HG03457 (cell line): Measurements from ENCODE around the gene AGBL2.
A peak's percentile ranks its signal among the peaks of the same experiment; 100 is the strongest.
"Not testable (repeated sequence)": the region's sequence is repeated elsewhere in the genome, so short reads cannot be mapped to it uniquely, and the experiment has no call there.

ENCODE experiments used
- ATAC-seq: cut with Tn5 transposase; IDR thresholded peaks from one replicate; pipeline ENCODE4 v1.9.1; 2021; ENCODE audit warnings: moderate number of reproducible peaks; ENCODE audit not compliant: unreplicated experiment

AGBL2 gene

DNA sequence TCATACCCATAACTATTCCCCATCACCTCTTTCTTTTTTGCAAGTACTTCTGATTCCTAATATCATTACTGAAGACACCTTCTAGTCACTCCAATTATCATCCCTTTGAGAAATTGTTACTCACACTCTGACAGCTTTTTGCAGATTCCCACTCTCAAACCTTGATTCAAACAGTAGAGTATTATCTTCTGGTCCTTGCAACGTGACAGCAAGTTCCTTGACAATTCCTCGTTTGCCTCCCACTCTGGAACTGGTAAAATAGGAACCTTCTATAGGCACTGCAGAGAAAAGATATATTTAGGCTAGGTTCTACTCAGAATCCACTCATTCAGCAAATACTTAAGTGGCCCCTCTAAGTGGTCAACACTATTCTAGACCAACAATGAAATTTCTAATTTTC lies 23.2 kb downstream of the AGBL2 start:
- ATAC-seq, result no peak

GRCh38 chr11:47689480-47689879 lies 25.7 kb downstream of the AGBL2 start:
- ATAC-seq, result no peak

DNA sequence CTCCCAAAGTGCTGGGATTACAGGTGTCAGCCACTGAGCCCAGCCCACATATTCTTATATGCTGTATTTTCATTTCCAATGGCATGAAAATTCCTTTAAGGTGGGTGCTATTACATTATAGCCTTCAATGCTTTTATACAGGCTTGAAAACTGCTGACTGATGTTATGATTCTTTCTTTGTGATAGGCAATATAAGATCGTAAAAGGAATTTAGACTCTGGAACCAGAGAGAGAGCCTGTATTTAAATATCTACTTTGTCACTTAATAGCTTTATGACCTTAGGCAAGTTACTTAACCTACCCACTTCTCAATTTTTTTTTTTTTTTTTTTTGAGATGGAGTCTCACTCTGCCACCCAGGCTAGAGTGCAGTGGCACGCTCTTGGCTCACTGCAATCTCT lies 26.2 kb downstream of the AGBL2 start:
- ATAC-seq, result no peak

DNA sequence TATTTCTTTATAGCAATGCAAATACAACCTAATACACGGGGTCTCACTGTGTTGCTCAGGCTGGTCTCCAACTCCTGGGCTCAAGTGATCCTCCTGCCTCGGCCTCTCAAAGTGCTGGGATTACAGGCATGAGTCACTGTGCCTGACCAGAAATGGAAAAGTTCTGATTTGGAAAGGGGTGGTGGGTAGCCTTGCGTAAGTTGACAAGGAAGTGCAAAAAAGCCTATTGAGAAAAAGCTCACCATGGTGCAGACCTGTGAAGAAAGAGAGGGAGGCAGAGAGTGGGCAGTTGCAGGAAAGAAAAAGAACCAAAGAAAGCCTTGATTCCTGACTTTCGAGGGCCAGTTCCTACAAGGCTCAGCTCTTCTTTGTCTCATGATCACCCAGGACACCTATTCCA lies 27.1 kb downstream of the AGBL2 start:
- ATAC-seq, result no peak

DNA sequence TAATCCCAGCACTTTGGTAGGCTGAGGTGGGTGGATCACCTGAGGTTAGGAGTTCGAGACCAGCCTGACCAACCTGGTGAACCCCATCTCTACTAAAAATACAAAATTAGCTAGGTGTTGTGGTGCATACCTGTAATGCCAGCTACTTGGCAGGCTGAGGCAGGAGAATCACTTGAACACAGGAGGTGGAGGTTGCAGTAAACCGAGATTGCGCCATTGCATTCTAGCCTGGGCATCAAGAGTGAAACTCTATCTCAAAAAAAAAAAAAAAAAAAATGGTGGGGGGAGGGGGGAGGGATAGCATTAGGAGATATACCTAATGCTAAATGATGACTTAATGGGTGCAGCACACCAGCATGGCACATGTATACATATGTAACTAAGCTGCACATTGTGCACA lies 28.5 kb downstream of the AGBL2 start:
- ATAC-seq, result not testable (repeated sequence)

- ATAC-seq, result no peak
Measured at GRCh38 chr11:47686151-47686550, 29.0 kb downstream of the AGBL2 start.

DNA sequence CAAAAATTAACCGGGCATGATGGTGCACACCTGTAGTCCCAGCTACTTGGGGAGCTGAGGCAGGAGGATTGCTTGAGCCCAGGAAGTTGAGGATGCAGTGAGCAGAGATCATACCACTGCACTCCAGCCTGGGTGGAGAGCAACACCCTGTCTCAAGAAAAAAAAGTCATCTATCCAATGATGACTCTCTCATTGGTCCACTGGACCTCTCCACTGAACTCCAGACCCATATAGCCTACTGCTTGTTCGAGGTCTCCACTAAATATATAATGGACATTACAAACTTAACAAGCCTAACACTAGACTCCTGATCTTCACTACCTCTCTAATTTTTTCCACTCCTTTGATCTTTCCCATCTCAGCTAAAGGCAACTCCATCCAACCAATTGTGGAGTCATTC lies 39.3 kb downstream of the AGBL2 start:
- ATAC-seq, result no peak

DNA sequence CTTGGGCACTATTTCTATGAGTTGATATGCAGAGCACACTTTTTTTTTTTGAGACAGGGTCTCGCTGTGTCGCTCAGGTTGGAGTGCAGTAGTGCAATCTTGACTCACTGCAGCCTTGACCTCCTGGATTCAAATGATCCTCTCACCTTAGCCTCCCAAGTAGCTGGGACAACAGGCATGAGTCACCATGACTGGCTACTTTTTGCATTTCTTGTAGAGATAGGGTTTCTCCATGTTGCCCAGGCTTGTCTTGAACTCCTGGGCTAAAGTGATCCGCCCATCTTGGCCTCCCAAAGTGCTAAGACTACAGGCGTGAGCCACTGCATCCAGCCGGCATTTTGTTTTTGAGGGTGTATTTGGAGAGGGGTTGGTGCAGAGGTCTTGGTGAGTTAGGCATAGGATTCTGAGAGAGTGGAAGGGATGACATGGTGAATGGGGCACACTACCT lies 42.9 kb downstream of the AGBL2 start:
- no peak for ATAC-seq

DNA sequence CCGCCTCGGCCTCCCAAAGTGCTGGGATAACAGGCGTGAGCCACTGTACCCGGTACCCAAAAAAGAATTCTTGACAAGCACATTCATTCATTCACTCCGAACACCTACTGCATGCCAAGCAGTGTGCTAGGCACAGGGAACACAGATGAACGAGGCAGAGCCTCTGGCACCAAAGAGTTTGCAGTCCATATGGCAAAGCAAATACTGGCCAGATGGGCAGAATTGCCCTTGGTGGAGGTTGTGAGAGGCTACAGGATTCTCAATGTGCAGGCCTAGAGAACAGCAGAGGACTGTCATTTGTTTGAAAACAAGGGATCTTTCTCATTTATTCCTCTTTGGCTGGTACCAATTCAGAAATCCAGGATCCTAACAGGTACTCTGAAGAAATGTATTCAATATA lies 45.3 kb downstream of the AGBL2 start:
- ATAC-seq, result no peak

- no peak for ATAC-seq
Measured at GRCh38 chr11:47668665-47669064, 46.5 kb downstream of the AGBL2 start.

DNA sequence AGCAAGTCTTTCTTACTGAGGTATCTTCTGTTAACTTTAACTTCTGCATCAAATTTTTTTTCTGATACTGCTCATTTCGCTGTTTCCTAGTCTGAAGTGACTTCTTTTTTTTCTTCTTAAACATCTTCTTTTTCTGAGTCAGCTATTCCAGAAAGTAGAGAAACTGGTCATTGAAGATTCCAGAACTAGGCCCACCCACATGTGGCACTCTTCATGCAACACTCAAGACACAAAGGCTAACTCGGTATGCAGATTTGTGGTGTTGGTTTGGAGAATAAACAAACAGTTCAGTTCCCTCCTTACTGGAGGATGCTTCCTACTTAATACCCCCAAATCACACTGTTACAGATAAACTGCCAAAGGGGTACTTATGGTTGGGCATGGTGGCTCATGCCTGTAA lies 47.6 kb downstream of the AGBL2 start:
- ATAC-seq, result no peak

GRCh38 chr11:47667135-47667534 lies 48.0 kb downstream of the AGBL2 start:
- ATAC-seq, result no peak

DNA sequence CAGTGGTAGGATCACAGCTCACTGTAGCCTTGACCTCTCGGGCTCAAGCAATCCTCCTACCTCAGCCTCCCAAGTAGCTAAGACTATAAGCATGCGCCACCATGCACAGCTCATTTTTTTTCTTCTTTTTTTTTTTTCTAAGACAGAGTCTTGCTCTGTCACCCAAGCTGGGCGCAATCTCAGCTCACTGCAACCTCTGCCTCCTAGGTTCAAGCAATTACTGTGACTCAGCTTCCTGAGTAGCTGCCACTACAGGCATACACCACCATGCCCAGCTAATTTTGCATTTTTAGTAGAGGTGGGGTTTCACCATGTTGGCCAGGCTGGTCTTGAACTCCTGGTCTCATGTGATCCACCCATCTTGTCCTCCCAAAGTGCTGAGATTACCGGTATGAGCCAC lies 50.2 kb downstream of the AGBL2 start:
- ATAC-seq, result not testable (repeated sequence)

DNA sequence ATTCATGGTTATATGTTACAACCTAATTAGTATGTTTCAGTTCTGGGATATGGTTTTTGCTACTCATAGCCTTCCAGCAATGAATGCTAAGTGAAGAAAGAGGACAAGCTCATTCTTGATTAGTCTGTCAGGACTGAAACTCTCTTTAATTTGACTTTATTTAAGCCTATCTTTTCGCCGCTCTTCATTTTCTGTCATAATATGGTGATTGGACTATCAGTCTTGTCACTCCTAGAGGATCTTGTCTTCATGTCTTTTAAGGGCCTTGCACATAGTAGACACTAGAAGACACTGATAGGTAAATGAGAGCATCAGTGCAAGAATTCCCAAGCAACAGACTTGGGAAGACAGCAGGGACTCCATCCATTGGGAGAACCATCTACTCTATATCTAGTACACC lies 53.9 kb downstream of the AGBL2 start:
- ATAC-seq, result no peak

GRCh38 chr11:47659276-47659675 lies 55.9 kb downstream of the AGBL2 start:
- no peak for ATAC-seq

DNA sequence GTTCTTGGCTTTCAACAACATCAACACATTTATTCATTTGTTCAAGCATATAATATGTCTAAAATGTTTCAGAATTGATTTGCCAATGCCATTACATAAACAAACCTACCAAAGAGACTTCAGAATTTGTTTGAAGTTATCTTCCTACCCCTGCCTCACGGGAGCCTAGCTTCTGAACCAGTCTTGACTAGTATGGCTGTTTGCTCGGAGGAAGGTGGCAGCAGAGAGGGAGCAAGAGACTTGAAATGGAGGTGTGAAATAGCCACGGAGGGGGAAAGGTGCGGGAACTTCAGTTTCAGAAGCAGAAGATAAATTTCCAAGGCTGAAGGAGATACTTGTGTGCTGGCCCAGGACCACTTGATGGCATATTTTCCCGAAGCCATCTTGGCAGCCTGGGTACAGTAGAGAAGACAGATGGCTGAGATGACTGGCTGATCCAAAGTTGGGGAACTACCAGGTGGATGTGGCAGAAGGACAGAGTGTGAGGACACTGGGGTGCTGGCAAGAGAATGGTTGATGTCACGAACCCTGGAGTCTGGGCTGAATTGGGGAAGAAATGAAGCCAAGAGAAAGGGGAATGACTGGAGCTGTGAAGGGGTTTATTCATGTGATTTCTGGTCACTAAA lies 58.8 kb downstream of the AGBL2 start:
- no peak for ATAC-seq

DNA sequence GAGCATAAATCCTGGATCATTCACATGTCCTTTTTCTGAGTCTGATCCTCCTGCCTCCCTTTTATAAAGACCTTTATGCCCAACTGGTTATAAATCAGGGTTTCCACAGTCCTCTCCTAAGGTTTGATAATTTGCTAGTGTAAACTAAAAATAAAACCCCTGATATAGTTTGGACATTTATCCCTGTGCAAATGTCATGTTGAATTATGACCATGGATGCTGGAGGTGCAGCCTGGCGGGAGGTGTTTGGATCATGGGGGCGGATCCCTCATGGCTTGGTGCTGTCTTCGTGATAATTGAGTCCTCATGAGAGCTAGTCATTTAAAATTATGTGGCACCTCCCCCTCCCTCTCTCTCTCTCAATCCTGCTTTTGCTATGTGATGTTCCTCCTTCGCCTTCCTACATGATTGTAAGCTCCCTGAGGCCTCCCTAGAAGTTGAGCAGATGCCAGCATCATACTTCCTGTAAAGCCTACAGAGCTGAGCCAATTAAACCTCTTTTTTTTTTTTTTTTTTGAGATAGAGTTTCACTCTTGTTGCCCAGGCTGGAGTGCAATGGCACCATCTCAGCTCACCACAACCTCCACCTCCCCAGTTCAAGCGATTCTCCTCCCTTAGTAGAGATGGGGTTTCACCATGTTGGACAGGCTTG lies 63.2 kb downstream of the AGBL2 start:
- ATAC-seq, result no peak

DNA sequence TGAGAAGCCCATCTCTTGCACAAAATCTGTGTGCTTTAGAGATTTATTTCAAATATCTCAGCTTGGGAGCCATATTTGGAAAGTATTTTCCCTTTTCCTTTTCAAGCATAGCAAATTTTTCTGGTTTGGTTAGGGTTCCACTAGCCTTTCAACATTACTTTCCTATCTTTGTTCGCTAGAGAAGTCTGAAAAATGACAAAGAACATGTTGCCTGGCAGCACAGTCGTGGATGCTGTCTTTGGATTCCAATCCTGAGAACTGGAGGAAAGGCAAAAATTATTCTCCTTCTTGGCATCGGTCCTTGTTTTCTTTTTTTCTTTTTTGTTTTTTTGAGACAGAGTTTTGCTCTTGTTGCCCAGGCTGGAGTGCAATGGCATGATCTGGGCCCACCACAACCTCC lies 65.9 kb downstream of the AGBL2 start:
- ATAC-seq, result no peak

- ATAC-seq, result no peak
Measured at GRCh38 chr11:47646019-47646418, 69.2 kb downstream of the AGBL2 start.

DNA sequence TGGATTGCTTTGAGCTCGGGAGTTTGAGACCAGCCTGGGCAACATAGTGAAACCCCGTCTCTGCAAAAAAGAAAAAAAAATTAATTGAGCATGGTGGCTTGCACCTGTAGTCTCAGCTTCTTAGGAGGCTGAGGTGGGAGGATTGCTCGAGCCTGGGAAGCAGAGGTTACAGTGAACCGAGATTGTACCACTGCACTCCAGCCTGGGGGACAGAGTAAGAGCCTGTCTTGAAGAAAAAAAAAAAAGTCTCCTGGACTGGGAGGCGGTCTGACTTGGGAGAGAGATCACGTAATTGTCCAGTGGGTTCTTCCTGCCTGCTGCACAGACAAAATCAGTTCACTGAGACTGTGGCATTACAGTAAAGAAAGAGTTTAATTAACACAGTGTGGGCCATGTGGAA lies 69.7 kb downstream of the AGBL2 start:
- ATAC-seq, result no peak

GRCh38 chr11:47642099-47642855 lies 72.9 kb downstream of the AGBL2 start, which contains the start of gene MTCH2:
TSS of gene MTCH2 (minus strand) at chr11:47642559. CDS start at chr11:47642465, 94 bp downstream.
- peak; percentile 91 for ATAC-seq

- no peak for ATAC-seq
Measured at GRCh38 chr11:47641600-47642098, 73.5 kb downstream of the AGBL2 start.
